GM21515 (cell line): ENCODE data around the gene FAM219A.

Experiments
- ATAC-seq: cut with Tn5 transposase; IDR thresholded peaks from one replicate; pipeline ENCODE4 v1.9.1; 2021; ENCODE audit not compliant: unreplicated experiment

The FAM219A gene, protein sequence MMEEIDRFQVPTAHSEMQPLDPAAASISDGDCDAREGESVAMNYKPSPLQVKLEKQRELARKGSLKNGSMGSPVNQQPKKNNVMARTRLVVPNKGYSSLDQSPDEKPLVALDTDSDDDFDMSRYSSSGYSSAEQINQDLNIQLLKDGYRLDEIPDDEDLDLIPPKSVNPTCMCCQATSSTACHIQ

DNA sequence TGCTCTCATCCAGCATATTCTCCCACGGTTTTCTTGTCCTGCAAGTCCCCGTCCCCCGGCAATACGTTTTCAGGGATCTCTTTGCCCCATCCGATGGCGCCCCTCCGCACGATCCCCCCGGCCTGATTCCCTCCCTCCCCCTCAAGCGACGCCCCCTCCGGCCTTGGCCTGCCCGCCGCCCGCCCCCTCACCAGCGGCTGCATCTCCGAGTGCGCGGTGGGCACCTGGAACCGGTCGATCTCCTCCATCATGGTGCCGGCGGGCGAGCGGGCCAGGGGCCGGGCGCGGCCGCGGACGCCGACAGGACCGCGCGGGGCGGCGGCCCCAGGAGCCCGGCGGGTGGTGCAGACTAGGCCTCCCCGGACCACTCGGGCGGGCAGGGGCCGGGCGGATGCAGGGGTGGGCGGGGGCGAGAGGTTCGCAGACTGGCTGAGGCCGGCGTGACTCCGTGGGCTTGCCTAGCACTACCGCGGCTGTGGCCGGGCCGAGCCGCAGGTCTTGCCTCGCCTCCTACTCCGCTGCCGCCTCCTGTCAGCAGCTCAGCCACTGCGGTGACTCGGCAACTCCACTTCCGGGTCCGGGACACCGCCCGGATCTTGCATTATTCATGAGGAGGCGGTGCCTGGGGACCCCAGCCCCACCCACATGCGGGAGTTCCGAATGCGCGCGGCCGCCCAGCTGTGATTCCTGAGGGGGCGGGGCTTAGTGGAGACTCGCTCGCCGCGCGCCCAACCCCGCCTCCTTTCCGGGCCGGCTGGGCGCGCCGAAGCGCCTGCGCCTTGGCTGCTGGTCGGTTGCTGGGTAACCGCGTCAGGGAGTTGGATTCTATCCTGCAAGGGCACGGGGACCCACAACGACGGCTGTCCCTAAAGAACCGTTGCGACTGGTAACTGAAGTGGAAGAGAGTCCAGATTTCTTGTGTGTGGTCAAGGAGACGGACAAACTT lies at the start of gene FAM219A, which contains the start of gene DNAI1:
TSS of gene FAM219A (minus strand) at position 558 of the 946 bp plus-strand sequence. CDS start at position 251, 307 bp downstream.
TSS of gene DNAI1 (plus strand) at position 793 of the 946 bp plus-strand sequence. CDS start 201 bp downstream, outside the sequence.
- ATAC-seq, result peak; percentile 98

- no peak for ATAC-seq
Observed at GRCh38 chr9:34507966-34508365, 49.6 kb upstream of the FAM219A start.

- ATAC-seq, result no peak
Observed at GRCh38 chr9:34507556-34507955, 49.2 kb upstream of the FAM219A start.

DNA sequence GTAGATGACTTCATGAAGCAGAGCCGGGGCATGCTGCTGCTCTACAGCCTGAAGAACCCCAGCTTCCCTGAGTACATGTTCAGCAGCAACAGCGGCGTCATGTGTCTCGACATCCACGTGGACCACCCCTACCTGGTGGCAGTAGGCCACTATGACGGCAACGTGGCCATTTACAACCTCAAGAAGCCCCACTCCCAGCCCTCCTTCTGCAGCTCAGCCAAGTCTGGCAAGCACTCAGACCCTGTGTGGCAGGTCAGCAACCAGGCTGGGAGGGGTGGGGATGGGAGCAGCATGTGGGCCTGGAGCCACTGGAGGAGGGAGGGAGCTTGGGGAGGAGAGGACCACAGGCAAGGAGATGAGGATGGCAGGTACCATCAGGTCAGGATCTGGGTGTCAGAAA lies 48.3 kb upstream of the FAM219A start:
- no peak for ATAC-seq

DNA sequence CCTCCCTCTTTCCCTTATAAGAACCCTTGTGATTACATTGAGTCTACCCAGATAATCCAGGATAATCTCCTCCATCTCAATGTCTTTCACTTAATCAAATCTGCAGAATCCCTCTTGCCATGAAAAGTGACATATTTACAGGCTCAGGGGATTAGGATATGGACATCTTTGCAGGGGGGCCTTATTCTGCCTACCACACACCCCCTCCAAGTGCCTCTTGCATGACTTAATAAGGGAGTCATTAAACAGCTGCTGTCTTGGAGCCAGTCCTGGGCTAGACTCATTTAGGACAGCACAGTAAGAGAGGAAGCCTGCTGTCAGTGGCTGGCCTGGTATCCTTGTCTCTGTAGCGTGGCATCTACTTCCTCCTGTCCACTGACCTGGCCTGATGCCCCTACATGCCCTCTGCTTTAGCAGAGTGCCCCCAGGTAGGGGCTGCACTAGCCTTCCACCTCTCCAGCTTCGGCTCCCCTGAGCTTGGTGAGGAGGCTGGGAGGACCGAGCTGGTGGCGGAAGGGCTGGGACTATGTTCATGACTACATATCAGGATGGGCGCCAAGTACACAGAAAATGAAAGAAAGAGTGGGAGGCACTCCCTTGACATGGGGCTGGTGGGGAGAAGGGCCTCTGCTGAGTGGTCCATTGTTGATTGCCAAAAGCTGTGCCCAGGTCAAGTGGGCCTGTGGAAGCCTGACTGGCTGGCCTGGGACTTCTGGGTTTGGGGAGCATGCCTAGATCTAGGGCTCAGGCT lies 47.2 kb upstream of the FAM219A start:
- ATAC-seq, result no peak

GRCh38 chr9:34503406-34503805 lies 45.0 kb upstream of the FAM219A start:
- ATAC-seq, result no peak

DNA sequence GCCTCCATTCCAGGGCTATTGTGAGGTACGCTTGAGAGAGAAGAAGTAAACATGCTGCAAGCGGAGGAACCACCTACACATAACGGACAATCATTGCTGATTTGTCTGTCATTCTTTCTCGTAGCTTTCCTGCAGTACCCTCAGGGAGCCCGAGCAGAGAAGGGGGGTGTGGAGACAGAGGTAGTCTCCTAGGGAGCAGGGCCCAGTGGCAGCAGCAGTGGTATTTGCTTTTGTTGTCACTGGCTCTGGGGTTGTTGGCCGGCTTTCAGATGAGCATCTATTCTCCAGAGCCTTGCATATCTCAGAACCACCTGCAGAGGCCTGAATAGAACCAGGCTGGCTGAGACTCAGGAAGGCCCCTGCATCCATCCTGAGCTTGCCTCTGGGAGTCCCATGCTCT lies 44.5 kb upstream of the FAM219A start:
- ATAC-seq, result no peak

GRCh38 chr9:34502471-34502870 lies 44.1 kb upstream of the FAM219A start:
- no peak for ATAC-seq

GRCh38 chr9:34501889-34502425 lies 43.6 kb upstream of the FAM219A start:
- no peak for ATAC-seq

- ATAC-seq, result no peak
Observed at GRCh38 chr9:34501372-34501771, 43.0 kb upstream of the FAM219A start.

DNA sequence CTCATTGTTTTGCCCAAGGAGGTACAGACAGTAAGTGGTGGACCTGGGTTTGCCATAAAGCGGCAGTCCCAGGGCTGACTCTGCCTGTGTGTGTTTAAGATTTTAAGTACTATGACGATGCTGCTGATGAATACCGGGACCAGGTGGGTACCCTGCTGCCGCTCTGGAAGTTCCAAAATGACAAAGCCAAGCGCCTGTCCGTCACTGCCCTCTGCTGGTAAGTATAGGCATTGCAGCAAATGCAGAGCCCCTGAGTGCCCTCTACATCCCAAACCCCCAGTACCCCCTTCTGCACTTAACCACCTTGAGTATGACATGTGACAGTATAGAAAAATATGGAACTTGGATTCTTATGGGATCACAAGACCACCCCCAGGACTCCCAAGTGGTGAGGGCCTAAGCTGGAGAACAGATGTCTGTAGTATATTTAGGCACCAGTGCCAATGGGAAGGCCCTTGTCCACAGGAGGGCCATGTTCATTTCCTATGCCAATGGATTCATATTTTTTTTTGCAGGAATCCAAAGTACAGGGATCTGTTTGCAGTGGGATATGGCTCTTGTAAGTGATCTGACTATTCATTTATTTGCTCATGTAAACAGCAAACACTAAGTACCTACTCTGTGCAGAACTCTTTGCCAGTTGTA lies 42.4 kb upstream of the FAM219A start:
- no peak for ATAC-seq

DNA sequence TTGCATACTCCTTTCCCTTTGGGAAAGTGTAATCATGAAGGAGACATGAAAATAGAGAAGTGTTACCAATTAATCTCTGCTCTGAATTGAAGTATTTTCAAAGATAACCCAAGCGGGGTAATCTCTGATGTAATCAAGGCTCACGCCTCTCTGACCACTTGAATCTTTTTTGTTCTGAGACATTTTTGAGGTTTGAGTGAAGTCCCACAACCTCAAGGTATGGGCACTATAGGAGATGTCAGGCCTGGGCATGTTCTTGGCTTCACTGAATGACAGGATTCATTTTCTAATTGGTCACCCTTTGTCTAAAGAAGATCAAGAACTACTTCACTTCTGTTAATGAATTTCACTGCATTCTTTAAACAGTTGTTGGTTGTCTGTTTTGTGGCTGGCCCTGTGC lies 40.7 kb upstream of the FAM219A start:
- ATAC-seq, result no peak

GRCh38 chr9:34498553-34498952 lies 40.2 kb upstream of the FAM219A start:
- ATAC-seq, result no peak

DNA sequence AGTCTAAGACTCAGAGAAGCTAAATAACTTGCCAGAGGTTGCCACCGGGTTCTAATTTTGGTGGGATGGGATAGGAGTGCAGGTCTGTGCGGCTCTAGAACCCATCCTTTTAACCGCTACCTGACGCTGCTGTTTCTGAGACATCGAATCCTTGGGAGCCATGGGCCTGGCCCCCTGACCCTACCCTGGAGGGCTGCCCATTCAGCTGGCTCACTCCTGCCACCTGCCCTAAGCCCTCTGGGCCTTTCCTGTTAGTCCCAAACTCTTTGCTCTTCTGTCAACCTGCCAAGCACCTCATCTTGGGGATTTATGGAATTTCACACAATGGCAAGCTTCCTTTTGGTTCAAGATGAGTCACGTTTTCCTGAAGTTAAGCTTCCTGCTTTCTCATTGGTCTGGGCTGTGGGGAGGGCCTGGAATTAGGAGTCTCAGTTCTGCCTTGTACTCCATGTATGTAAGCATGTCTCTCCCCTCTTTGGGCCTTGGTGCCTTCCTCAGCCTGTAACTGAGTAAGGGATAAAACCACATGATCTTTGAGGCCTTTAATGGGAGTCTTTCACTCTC lies 37.9 kb upstream of the FAM219A start:
- ATAC-seq, result no peak

- no peak for ATAC-seq
Observed at GRCh38 chr9:34493972-34494535, 35.7 kb upstream of the FAM219A start.

DNA sequence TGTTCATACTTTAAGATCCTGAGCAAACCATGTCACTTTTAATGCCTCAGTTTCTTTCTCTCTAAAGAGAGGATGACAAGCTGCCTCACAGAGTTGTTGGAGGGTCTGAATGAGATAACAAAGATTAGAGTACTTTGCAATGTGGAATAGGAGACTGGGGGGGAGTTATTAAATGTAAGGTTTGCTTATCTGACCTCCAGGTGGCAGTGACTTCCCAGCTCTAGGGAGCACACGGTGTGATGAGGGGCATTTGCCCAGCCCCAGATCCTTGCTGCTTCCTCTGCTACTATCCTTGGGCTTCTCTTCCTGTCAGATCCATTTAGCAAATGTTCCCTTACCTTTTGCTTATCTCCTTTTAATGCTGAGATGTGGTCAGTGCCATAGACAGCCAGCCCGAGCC lies 33.7 kb upstream of the FAM219A start:
- no peak for ATAC-seq

GRCh38 chr9:34491596-34491995 lies 33.2 kb upstream of the FAM219A start:
- no peak for ATAC-seq

GRCh38 chr9:34490760-34491159 lies 32.4 kb upstream of the FAM219A start:
- no peak for ATAC-seq

GRCh38 chr9:34490360-34490759 lies 32.0 kb upstream of the FAM219A start:
- no peak for ATAC-seq

GRCh38 chr9:34486572-34486971 lies 28.2 kb upstream of the FAM219A start:
- no peak for ATAC-seq
